HG02870 (cell line): ENCODE data around the gene FAM83F.

ENCODE experiments used
- ATAC-seq: cut with Tn5 transposase; IDR thresholded peaks from one replicate; pipeline ENCODE4 v1.9.1; 2021; ENCODE audit warnings: mild to moderate bottlenecking, moderate library complexity; ENCODE audit not compliant: unreplicated experiment

The FAM83F gene

GRCh38 chr22:40030758-40031095, 36.0 kb downstream of the FAM83F start:
- ATAC-seq = no peak

- ATAC-seq = no peak
Observed at GRCh38 chr22:40031766-40032470, 37.2 kb downstream of the FAM83F start.

GRCh38 chr22:40033586-40034380, 39.0 kb downstream of the FAM83F start:
- no peak for ATAC-seq

GRCh38 chr22:40035351-40035750, 40.6 kb downstream of the FAM83F start:
- ATAC-seq = no peak

GRCh38 chr22:40036126-40036525, 41.4 kb downstream of the FAM83F start:
- ATAC-seq = no peak

GRCh38 chr22:40036591-40037225, 42.0 kb downstream of the FAM83F start:
- no peak for ATAC-seq

GRCh38 chr22:40037320-40037719, 42.6 kb downstream of the FAM83F start:
- ATAC-seq = no peak

- ATAC-seq = no peak
Observed at GRCh38 chr22:40039482-40040115, 44.8 kb downstream of the FAM83F start.

GRCh38 chr22:40040927-40041326, 46.2 kb downstream of the FAM83F start:
- no peak for ATAC-seq

- no peak for ATAC-seq
Observed at GRCh38 chr22:40041366-40042137, 46.8 kb downstream of the FAM83F start.

- no peak for ATAC-seq
Observed at GRCh38 chr22:40042312-40042711, 47.6 kb downstream of the FAM83F start.

GRCh38 chr22:40043081-40043480, 48.3 kb downstream of the FAM83F start:
- no peak for ATAC-seq

- ATAC-seq = no peak
Observed at GRCh38 chr22:40043793-40044101, 49.0 kb downstream of the FAM83F start.

- ATAC-seq = peak; percentile 78
Observed at GRCh38 chr22:40044102-40044869, 49.5 kb downstream of the FAM83F start.

- peak; percentile 16 for ATAC-seq
Observed at GRCh38 chr22:40044870-40045834, 50.4 kb downstream of the FAM83F start.

- ATAC-seq = no peak
Observed at GRCh38 chr22:40046126-40046525, 51.4 kb downstream of the FAM83F start.

GRCh38 chr22:40050258-40050657, 55.5 kb downstream of the FAM83F start:
- ATAC-seq = peak; percentile 86

GRCh38 chr22:40051322-40051721, 56.6 kb downstream of the FAM83F start:
- no peak for ATAC-seq

GRCh38 chr22:40053460-40053859, 58.7 kb downstream of the FAM83F start:
- no peak for ATAC-seq
